HL-60 (cell line): ENCODE measurements around the gene KCNJ18.
"Not testable (repeated sequence)": the region's sequence is repeated elsewhere in the genome, so short reads cannot be mapped to it uniquely, and the experiment has no call there.

ENCODE experiments used
- CTCF ChIP-seq: IDR thresholded peaks from one replicate; pipeline ENCODE4 v1.5.1; 2011; ENCODE audit warnings: low read length, control low read depth, inconsistent platforms; ENCODE audit not compliant: insufficient read depth
- GABPA ChIP-seq: IDR thresholded peaks from 2 replicates; pipeline ENCODE4 v1.6.1; 2012; ENCODE audit warnings: low read depth

GRCh38 chr17:21674891-21675738, 17.2 kb upstream of the KCNJ18 start:
- TF ChIP-seq CTCF, GABPA: not testable (repeated sequence)
